GM10248 (cell line): ENCODE results near the gene HS3ST2.

Experiments used
- CTCF ChIA-PET: fragments of 300-600 bp; sonication (Branson Sonifier 250); formaldehyde crosslinking; extraction: SDS; loops from one replicate; lab custom pipeline; 2021; ENCODE audit warnings: antibody characterized with exemption; lab: Yijun Ruan, JAX
- POLR2A ChIA-PET: fragments of 350-650 bp; sonication (Branson Sonifier 250); formaldehyde crosslinking; extraction: SDS; loops from one replicate; lab custom pipeline; 2020; ENCODE audit warnings: antibody characterized with exemption; lab: Yijun Ruan, JAX
- DNase-seq: peaks from one replicate; pipeline ENCODE4 v3.0.0; 2012; ENCODE audit errors: extremely low spot score
- CTCF ChIP-seq: IDR thresholded peaks from 2 replicates; pipeline ENCODE4 v1.5.1; 2012; ENCODE audit warnings: mild to moderate bottlenecking, low read depth; ENCODE audit errors: extremely low read depth, missing control alignments, control extremely low read depth

The HS3ST2 gene

DNA sequence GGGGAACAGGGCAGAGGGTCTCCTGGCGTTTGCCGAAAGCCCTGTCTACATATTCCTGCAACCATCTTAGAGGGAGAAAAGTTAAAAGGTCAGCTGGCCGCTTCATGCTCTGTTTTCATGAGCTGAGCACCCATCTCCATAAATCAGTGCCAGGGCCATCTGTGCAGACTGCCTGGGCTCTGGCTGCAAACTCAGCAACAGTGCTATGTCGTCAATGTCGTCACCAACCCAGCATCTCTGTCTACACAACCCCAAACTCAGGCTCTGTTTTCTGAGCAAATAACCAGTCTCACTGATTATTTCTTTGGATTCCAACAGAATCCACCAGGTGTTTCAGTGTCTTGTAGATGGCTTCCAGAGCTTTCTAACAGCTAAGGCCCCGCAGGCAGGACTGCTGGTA is 65.0 kb downstream of the HS3ST2 start:
- POLR2A ChIA-PET = no interaction called here
- no peak for DNase-seq
- CTCF ChIA-PET = interaction anchor here (0.9 kb wide), 1 partner anchor 11 kb away, joined by 3 read pairs; no protein-coding TSS in a partner anchor
- no peak for TF ChIP-seq CTCF

DNA sequence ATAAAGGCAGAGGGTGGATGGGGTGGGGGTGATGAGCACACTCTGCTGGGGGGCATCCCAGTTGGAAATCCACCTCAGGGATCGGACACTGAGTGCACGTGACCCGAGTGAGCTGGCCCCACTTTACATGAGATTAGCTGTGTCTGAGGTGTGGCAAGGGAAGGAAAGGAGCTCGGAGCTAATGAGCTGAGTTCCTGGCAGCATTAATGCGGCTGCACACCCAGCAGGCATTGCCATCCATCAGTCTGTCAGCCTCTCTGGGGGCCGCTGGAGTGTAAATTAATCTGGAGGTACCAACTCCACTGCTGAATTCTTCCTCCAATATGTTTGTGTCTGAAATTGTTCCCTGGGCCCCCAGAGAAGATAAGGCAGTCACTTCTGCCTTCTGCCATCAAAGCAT is 65.5 kb downstream of the HS3ST2 start:
- CTCF ChIA-PET = interaction anchor here (0.9 kb wide), 1 partner anchor 11 kb away, joined by 3 read pairs; no protein-coding TSS in a partner anchor

DNA sequence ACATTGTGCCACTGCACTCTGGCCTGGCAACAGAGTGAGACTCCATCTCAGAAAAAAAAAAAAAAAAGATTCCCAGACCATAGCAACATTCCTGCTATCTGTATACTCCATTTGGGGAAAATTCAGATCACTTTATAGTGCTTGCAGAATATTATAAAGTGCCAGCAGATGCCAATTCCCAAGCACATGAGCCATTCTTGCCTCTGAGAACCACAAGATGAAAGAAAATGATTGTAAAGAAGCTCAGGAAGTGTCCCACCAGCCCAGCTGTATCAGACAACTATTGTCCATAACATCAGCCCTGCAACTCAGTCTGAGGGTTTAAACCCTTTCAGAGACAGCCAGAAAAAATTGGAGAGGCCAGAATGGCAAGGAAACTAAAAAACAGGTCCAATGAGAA is 69.0 kb downstream of the HS3ST2 start:
- no peak for TF ChIP-seq CTCF
- no peak for DNase-seq
- ChIA-PET CTCF (interaction anchor here (1.2 to 1.9 kb wide), 2 partner anchors 11 to 16 kb away, joined by 4 to 7 read pairs; no protein-coding TSS in a partner anchor), POLR2A (no interaction called here)

More for the DNA sequence above, 65.5 kb downstream of the HS3ST2 start:
- TF ChIP-seq CTCF = no peak
- no peak for DNase-seq
- POLR2A ChIA-PET = no interaction called here

DNA sequence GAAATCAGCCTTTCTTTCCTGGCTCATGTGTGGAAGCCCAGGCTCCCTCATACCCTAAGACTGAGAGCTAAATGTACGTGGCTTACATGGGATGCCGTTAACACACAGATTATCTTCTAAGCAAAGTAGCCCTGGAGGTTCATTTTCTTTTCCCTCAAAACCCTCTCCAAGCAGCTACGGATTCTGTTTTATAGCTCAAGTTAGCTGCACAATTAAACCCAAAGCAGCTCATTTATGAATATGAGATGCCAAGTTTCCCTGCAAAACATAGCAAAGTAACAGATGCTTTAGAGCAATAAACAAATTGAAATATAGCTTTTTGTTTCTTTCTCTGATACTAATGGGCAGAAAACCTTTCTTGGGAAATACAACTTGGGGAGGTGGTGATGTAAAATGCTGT is 72.0 kb downstream of the HS3ST2 start:
- DNase-seq = no peak
- ChIA-PET POLR2A (no interaction called here), CTCF (interaction anchor here (1.1 kb wide), 1 partner anchor 10 kb away, joined by 4 read pairs; no protein-coding TSS in a partner anchor)
- no peak for TF ChIP-seq CTCF

DNA sequence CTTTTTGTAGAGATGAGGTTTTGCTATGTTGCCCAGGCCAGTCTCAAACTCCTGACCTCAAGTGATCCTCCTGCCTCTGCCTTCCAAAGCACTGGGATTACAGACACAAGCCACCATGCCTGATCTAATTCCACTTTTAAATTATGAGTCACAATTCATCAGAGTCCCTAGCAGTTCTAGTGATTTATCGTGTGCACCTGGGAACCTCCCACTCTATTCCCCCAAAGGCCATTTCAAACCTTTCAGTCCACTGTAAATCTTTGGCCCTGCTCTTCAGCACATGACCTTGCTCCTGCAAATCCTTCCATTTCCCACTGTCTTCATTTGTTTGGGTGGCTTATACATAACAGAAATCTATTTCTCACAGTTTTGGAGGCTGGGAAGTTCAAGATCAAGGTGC is 73.0 kb downstream of the HS3ST2 start:
- DNase-seq = no peak
- no peak for TF ChIP-seq CTCF
- CTCF ChIA-PET = no interaction called here
- POLR2A ChIA-PET = no interaction called here

DNA sequence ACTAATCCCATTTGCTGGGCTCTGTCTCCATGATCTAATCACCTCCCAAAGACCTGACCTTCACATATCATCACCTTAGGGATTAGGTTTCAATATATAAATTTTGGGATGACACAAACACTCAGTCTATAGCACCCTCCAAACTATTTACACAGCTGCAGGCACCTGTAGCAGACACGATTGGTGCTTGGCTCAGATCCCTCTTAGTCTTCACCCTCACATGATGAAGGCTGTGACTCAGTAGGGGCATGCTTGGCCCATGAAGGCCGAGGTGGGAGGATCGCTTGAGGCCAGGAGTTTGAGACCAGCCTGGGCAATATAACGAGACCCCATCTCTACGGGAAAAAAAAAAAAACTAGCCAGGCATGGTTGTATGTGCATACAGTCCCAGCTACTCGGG is 73.5 kb downstream of the HS3ST2 start:
- no peak for TF ChIP-seq CTCF
- POLR2A ChIA-PET = no interaction called here
- DNase-seq = no peak
- CTCF ChIA-PET = no interaction called here

- no peak for TF ChIP-seq CTCF
These were observed 74.8 kb downstream of the HS3ST2 start for GRCh38 chr16:22888791-22889190.

More at GRCh38 chr16:22888791-22889190, 74.8 kb downstream of the HS3ST2 start:
- POLR2A ChIA-PET = no interaction called here
- DNase-seq = no peak
- CTCF ChIA-PET = no interaction called here
